Measurements from ENCODE around the gene CREB3L1. TPM values are rescaled to one million over a fixed set of nuclear protein-coding genes. Genes with fewer than 3 reads are reported as not detected.

Gene CREB3L1
- total RNA-seq, 1 donor from 2014 or later, result 40.9 TPM

DNA sequence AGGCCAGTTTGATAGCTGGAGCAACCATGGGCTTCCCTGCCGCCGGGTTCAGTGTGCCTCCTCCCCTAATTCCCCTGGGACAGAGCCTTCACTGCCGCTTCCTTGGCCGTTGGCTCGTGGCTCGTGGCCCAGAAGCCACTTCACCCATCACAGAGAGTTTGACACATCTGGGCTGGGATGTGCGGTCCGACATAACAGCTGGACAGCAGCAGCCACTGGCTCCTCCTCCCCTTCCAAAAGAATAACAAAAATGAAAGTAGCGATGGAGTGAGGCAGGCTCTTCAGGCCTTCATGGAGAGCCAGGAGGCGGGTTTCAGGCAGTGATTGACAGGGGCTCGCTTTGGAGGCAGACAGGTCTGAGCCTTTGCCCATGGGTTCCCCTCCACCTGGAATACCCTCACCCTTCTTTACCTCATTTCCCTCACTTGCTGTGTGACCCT is 8.2 kb downstream of the CREB3L1 start:
- peak; percentile 66 for DNase-seq

DNA sequence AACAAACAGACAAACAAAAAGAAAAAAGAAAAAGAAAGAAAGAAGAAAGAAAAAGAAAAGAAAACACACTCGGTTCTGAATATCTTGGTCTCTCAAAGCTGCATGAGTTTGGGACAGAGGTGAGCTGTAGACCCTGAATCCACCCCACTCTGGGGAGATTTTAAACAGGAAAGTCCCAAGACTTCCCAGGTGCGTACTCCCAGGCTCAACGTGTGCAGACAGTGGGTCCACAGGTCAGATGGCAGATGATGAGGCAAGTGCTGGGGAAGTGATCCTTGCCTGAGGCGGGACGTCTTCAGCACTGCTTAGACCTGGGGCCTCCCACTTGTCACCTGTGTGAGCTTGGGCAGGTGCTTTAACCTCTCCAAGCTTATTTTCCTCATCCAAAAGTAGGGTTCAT is 9.3 kb downstream of the CREB3L1 start:
- H3K4me1 ChIP-seq, result peaks cover 53% of the 10 kb centered on the region
- no peaks in the 10 kb centered on the region for H3K36me3 ChIP-seq
- intact Hi-C loops (cut with micrococcal nuclease), result no loop called here
- DNase-seq, result no peak
- no peak overlapping the region for H3K4me3 ChIP-seq
- no peaks in the 10 kb centered on the region for H3K27me3 ChIP-seq (ENCODE audit: low read depth)
- peak overlapping the region; percentile 64 for H3K27ac ChIP-seq (replicated peaks)
- TF ChIP-seq, protein P1, sequence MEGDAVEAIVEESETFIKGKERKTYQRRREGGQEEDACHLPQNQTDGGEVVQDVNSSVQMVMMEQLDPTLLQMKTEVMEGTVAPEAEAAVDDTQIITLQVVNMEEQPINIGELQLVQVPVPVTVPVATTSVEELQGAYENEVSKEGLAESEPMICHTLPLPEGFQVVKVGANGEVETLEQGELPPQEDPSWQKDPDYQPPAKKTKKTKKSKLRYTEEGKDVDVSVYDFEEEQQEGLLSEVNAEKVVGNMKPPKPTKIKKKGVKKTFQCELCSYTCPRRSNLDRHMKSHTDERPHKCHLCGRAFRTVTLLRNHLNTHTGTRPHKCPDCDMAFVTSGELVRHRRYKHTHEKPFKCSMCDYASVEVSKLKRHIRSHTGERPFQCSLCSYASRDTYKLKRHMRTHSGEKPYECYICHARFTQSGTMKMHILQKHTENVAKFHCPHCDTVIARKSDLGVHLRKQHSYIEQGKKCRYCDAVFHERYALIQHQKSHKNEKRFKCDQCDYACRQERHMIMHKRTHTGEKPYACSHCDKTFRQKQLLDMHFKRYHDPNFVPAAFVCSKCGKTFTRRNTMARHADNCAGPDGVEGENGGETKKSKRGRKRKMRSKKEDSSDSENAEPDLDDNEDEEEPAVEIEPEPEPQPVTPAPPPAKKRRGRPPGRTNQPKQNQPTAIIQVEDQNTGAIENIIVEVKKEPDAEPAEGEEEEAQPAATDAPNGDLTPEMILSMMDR (IDR thresholded peaks at IDR 0.05; ENCODE audit: borderline replicate concordance), result no peak
- no peaks in the 10 kb centered on the region for H3K9me3 ChIP-seq (replicated peaks)

More for the DNA sequence above, 8.2 kb downstream of the CREB3L1 start:
- H3K4me3 ChIP-seq, result peak overlapping the region; percentile 15
- H3K27me3 ChIP-seq (ENCODE audit: low read depth), result no peaks in the 10 kb centered on the region
- intact Hi-C loops (cut with micrococcal nuclease), result no loop called here
- peaks cover 53% of the 10 kb centered on the region for H3K4me1 ChIP-seq
- H3K36me3 ChIP-seq, result no peaks in the 10 kb centered on the region
- peak overlapping the region; percentile 64 for H3K27ac ChIP-seq (replicated peaks)
- TF ChIP-seq, protein P1 (IDR thresholded peaks at IDR 0.05; ENCODE audit: borderline replicate concordance), result no peak
- H3K9me3 ChIP-seq (replicated peaks), result no peaks in the 10 kb centered on the region

DNA sequence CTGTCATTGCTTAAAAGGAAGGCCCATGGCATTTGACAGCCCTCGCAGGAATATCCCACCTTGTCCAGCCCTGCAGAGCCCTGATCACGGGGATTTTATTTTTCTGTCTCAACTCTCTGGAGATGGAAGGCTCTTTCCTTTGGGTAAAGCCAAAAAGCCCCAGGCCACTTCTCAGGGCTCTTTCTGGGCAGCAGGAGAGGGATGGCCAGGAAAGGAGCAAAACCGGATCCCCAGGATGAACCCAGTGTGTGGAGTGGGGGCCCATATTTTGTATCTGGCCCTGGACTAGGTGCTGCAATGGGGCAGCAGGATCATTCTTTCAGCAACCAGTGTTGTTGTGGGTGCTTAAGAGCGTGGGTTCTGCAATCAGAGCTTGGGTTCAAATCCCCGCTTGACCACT is 11.0 kb downstream of the CREB3L1 start:
- TF ChIP-seq, protein P1 (IDR thresholded peaks at IDR 0.05; ENCODE audit: borderline replicate concordance), result no peak
- H3K4me3 ChIP-seq, result no peak overlapping the region
- no peak for DNase-seq
- H3K36me3 ChIP-seq, result no peaks in the 10 kb centered on the region
- peaks cover 55% of the 10 kb centered on the region for H3K4me1 ChIP-seq
- intact Hi-C loops (cut with micrococcal nuclease), result no loop called here
- H3K27me3 ChIP-seq (ENCODE audit: low read depth), result no peaks in the 10 kb centered on the region
- no peak overlapping the region for H3K27ac ChIP-seq (replicated peaks)
- no peaks in the 10 kb centered on the region for H3K9me3 ChIP-seq (replicated peaks)

DNA sequence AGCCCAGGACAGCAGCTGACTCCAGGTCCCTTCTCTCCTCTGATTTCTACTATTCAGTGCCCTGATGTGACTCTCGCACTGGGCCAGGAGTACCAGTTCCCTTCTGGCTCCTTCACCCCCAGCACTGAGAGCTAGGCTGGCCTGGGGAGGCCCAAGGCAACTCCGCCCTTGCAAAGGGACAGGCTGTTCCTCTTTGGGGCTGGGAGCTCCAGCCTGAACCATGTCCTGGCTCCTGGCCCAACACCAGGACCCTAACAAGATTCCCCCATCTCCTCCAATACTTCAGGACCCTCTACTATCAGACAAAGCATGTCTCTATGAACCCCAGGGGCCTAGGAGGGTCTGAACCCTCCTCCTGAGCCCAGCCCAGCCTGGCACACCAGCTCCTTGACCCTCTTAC is 12.5 kb downstream of the CREB3L1 start:
- Histone ChIP-seq H3K4me1 (peaks cover 61% of the 10 kb centered on the region), H3K27me3 (ENCODE audit: low read depth) (no peaks in the 10 kb centered on the region), H3K36me3 (no peaks in the 10 kb centered on the region), H3K9me3 (replicated peaks) (no peaks in the 10 kb centered on the region), H3K4me3 (no peak overlapping the region), H3K27ac (replicated peaks) (peak overlapping the region; percentile 12)
- TF ChIP-seq, protein P1 (IDR thresholded peaks at IDR 0.05; ENCODE audit: borderline replicate concordance), result no peak
- no peak for DNase-seq
- intact Hi-C loops (cut with micrococcal nuclease), result loop anchor here (10.0 kb wide), 1 partner anchor 45 kb away; no protein-coding TSS in a partner anchor

DNA sequence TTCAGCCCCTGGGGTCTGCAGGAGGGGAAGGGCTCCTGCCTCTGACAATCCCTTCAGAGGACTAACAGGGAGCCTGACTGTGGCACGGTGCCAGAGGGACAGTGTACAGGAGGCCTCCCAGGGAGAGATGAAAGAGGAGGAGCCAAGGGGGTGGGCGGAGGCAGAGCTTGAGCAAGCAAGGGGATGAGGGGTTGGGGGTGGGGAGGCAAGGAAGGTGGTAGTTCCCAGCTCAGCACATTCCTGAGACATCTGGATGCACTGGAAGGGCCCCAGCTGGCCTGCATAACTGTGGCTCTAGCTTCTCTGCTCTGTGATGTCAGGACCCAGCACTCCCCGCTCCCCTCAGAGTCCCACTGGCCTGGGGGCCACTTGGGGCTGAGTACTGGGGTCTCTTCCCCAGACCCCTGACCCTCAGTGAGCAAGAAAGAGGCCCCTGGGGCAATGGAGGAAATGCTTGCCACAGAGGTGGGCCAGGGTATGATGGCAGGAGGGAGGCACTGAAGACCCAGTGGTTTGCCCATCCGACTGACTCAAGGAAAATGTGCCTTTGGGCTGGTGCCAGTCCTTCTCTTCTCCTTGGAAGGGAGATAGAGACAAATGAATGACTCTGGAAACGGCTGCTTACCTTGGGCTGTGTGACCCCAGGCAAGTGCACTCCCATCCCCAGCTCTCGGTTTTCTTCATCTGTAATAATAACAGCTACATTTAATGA is 13.3 kb downstream of the CREB3L1 start:
- peak; percentile 78 for DNase-seq
- intact Hi-C loops (cut with micrococcal nuclease), result loop anchor here (10.0 kb wide), 1 partner anchor 46 kb away; no protein-coding TSS in a partner anchor
- TF ChIP-seq, protein P1 (IDR thresholded peaks at IDR 0.05; ENCODE audit: borderline replicate concordance), result no peak
- Histone ChIP-seq H3K36me3 (no peaks in the 10 kb centered on the region), H3K4me1 (peaks cover 58% of the 10 kb centered on the region), H3K27ac (replicated peaks) (peak overlapping the region; percentile 12), H3K4me3 (no peak overlapping the region), H3K27me3 (ENCODE audit: low read depth) (no peaks in the 10 kb centered on the region), H3K9me3 (replicated peaks) (no peaks in the 10 kb centered on the region)

Data from left ventricle myocardium inferior (tissue), 1 donor.